ENCODE measurements around the gene METAP1.

DNA sequence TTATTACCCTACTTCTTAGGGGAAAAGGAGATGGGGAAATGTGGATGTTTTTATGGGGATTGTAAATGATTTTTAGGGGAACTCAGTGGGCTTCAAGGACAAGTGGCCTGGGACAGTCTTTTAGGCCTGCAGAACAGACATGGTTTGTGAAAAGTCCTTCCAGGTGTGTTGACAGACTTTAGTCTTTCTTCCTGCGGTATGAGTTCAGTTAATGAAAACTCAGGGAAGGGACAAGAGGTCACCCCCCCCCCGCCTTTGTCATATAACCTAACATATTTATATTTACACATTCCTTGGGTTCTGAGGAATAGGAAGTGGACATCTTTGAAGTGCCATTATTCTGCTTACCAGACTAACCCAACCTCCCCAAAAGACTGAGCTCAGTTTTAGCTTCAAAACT lies 31.8 kb downstream of the METAP1 start:
- no peak for TF ChIP-seq CREB1 (IDR thresholded peaks at IDR 0.05)
- TF ChIP-seq, protein P1, sequence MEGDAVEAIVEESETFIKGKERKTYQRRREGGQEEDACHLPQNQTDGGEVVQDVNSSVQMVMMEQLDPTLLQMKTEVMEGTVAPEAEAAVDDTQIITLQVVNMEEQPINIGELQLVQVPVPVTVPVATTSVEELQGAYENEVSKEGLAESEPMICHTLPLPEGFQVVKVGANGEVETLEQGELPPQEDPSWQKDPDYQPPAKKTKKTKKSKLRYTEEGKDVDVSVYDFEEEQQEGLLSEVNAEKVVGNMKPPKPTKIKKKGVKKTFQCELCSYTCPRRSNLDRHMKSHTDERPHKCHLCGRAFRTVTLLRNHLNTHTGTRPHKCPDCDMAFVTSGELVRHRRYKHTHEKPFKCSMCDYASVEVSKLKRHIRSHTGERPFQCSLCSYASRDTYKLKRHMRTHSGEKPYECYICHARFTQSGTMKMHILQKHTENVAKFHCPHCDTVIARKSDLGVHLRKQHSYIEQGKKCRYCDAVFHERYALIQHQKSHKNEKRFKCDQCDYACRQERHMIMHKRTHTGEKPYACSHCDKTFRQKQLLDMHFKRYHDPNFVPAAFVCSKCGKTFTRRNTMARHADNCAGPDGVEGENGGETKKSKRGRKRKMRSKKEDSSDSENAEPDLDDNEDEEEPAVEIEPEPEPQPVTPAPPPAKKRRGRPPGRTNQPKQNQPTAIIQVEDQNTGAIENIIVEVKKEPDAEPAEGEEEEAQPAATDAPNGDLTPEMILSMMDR (IDR thresholded peaks at IDR 0.05; ENCODE audit: control extremely low read depth in 1 of 3, insufficient read depth in 1 of 3, low read depth in 1 of 3, low read length in 3 of 3), result no peak
- no peak for TF ChIP-seq JUND (IDR thresholded peaks at IDR 0.05; ENCODE audit: low read length)
- no peak for TF ChIP-seq POLR2A (IDR thresholded peaks at IDR 0.05; ENCODE audit: control extremely low read depth in 1 of 2, low read depth in 2 of 2, low read length in 2 of 2)
- TF ChIP-seq KDM5A (IDR thresholded peaks at IDR 0.05; ENCODE audit: low read length), result no peak
- no peak for TF ChIP-seq RFX5 (IDR thresholded peaks at IDR 0.05; ENCODE audit: borderline replicate concordance, low read depth, low read length)
- no peak for TF ChIP-seq EGR1 (IDR thresholded peaks at IDR 0.05; ENCODE audit: borderline replicate concordance, low read depth, low read length)
- TF ChIP-seq SRF (IDR thresholded peaks at IDR 0.05; ENCODE audit: low read depth, low read length), result no peak
